GM23248 (cell line): ENCODE results near the gene FBXL22.

ENCODE experiments used
- EZH2 ChIP-seq: fragments of 200-600 bp; sonication (generic); IDR thresholded peaks from 2 replicates; pipeline ENCODE4 v1.6.1; 2018; ENCODE audit warnings: antibody characterized with exemption, mild to moderate bottlenecking; ENCODE audit not compliant: insufficient read depth, poor library complexity, severe bottlenecking
- EZH2phosphoT487 ChIP-seq: fragments of 200-600 bp; sonication (generic); IDR thresholded peaks from 2 replicates; pipeline ENCODE4 v1.6.1; 2018; ENCODE audit warnings: antibody characterized with exemption, moderate library complexity, mild to moderate bottlenecking, low read depth; ENCODE audit not compliant: insufficient read depth

DNA sequence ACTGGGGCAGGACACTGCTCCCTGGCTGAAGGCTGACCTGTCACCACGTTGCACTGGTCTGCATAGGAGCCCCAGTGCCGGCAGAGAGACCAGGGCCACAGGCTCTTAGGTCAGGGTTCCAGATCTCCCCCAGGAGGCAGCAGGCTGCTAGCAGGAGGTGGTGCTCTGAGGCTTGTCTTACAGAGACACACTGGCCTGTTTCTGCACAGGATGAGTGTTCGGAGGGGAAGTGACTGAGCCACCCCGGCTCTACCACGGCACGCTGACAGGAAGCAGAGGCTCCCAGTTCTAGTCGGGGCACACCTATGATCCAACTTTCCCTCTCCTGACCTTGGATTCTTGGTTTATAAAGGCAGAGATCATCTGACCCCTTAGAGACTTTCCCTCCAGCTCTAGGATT, 8.6 kb downstream of the FBXL22 start:
- TF ChIP-seq EZH2 (no peak), EZH2phosphoT487 (no peak)
